Activated CD4-positive, alpha-beta T cell treated with anti-CD3 and anti-CD28 coated beads, Interleukin-2, amount 50 U/mL, for 16 hours (primary cell): ENCODE data around the gene SBNO2.

Source experiments
- DNase-seq: peaks from one replicate; pipeline ENCODE4 v3.0.0-alpha.2; 2020

Gene SBNO2

DNA sequence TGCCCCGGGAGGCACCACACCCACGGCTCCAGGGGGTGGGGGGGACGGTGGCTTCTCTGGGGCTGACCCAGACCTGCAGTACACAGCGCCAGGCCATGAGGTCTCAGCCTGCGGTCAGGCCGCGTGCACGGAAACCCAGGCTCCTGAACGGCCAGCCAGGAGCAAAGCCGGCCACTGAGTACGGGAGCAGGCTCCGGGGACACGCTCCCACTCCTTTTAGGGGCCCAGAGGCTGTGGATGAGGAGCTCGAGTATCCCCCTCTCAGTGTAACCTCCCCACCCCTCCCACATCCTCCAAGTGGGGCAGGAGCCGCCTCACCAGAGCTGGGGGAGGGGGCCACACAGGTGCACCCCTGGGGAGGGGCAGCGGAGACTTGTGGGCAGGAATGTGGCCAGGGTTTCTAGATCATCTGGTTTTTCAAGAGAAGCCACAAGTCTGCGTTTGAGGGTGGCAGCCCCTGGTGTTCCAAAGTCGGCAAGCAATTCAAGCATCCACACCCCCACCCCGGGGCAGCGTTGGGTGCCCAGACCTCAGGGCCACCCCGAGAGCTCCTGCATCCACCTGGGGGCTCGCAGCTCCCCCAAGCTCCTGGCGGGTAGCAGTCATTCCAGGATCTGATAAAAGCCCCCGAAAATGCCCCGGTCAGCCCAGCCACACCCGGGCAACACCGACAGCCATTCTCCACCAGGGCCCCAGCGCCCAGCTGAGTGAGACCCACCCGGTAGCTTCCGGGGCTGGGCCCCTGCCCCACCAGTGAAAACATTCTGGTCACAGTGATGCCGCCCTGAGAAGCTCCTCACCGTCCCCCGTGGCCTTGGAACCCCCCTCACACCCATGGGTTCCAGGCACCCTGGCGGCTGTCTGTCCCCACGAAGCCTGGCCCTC lies 6.1 kb downstream of the SBNO2 start:
- DNase-seq = no peak

DNA sequence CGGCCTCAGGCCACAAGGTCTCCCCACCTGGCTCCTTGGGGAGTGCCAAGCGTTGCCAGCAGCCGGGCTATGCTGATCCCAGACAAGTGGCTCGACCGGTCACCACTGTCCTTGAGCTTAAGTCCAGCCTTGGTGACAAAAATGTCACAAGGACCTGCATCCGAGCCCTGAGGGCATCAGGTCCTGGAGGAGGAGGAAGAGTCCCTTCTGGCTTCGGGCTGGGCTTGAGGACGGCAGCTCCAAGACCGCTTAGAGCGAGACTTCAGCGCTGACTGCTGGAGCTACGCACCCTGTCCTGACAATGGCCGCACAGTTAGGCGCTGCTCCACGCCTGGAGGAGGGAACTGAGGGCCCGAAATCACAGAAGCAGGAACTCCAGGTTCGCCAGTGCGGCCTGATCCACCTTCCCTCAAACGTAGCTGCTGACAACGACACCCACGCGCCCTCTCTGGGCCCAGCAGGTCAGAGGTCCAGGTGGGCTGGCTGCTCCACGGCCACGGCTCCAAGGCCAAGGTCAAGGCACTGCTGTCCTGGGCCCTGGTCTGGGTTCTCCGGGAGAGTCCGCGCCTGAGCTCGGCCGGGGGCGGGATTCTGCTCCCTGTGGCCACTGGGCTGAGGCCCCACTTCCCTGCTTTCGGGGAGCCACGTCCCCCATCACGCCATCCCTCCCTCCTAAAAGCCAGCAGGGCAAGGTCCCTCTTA lies 7.0 kb downstream of the SBNO2 start:
- no peak for DNase-seq

DNA sequence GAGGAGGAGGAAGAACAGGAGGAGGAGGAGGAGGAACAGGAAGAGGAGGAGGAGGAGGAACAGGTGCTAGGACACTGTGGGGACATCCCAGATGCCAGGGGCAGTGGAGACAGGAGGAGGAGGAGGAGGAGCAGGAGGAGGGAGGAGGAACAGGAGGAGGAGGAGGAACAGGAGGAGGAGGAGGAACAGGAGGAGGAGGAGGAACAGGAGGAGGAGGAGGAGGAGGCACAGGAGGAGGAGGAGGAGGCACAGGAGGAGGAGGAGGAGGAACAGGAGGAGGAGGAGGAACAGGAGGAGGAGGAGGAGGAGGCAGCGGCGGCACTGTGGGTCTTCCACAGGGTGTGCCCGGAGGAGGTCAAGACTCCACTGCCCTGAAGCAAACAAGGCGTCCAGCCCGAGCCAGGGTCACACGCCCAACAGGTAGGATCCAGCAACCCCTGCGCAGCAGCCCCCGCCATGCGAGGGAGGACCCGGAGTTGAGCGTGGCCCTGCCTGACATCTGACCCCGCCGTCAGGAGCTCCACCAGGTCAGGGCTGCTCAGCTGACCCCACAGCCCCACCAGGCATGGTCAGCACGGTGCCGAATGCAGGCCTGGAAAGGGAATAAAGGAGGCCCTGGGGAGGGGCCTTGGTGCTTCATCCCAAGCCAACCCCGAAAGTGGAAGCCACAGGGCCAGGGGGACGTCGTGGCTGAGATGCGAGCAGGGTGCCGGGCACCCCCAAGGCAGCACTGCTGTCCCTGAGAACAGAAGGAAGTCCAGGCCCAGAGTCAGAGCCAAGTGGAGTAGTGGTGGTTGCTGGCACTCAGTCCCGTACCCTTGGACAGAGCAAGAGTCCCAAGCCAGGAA lies 9.2 kb downstream of the SBNO2 start:
- no peak for DNase-seq

DNA sequence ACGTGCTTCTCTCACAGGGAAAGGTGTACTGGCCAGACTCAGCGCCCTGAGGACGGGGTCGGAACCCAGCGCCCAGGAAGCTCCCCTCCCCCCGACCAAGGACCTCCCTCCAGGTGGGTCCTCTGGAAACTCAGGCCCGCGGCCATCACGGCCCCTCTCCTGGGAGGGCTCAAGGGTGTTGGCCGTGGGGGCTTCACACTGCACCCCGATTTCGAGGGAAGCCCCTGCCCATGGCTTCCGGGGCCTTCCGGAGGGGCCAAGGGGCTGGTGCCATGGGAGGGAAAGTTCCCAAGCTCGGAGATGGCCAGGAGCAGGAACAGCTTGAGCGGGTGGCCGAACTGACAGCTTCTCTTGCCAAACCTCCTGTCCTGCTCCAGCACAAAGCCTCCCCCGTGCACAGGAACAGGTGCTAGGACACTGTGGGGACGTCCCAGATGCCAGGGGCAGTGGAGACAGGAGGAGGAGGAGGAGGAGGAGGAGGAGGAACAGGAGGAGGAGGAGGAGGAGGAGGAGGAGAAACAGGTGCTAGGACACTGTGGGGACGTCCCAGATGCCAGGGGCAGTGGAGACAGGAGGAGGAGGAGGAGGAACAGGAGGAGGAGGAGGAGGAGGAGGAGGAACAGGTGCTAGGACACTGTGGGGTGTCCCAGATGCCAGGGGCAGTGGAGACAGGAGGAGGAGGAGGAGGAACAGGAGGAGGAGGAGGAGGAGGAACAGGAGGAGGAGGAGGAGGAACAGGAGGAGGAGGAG lies 10.0 kb downstream of the SBNO2 start:
- DNase-seq = no peak

DNA sequence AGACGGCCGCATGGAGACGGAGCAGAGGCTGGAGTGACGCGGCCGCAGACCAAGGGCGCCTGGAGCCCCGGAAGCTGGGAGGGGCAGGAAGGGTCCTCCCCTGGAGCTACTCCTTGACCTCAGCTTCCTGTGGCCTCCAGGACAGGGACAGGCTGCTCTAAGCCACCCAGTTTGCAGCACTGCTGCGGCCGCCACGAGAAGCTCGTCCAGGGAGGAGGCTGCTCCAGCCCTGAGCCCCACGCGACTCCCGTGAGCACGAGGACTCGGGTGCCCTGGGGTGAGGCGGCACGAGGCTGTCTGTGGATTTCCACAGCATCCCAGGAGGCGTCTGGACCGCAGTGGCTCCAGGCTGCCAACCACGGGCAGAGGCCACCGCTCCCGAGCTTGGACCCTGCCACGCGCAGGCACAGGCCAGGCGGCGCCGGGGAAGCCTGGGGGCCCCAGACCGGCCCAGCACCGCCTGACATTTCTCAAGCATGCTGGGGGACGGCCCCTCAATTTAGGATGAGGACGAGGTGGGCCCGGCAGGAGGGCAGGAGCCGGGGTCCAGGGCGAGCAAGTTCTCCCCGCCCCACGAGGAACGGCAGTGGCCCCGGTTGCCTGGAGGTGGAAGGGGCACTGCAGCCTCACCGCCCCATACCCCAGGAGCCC lies 10.7 kb downstream of the SBNO2 start:
- no peak for DNase-seq

DNA sequence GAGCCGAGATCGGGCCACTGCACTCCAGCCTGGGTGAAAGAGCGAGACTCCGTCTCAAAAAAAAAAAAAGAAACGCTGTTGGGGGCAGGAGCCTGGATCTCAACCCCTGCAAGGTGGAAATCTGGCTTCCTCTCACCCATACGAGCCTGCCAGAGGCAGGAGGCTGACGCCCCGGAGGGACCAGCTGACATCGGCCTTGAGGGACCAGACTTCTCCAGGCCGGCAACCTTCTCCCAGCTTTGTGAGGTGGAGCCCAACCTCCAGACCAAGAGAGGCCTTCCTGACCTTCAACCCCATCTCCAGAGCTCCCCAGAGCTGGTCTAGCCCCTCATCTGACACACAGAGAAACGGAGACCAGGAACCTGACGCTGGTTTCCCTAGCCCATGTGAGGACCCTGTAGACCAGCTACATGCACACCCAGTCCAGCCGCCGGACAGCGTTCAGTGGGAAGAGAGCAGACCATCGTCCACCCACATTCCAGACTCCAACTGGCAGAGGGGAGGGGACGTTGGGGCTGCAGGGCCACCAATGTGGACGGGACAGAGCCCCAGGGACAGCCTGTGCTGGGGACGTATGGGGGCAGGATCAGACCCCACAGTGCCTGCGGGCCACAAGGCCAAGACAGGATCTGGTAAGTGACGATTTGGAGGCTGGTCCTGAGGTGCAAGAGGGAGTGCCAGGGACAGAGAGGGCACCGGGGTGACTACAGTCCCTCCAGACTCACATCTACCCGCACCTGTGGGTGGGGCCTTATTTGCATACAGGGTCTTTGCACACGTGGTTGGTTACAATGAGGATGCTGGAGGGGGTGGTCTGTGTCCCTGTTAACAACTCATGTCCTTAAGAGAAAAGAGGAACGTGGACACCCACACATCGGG lies 11.4 kb downstream of the SBNO2 start:
- DNase-seq = no peak

DNA sequence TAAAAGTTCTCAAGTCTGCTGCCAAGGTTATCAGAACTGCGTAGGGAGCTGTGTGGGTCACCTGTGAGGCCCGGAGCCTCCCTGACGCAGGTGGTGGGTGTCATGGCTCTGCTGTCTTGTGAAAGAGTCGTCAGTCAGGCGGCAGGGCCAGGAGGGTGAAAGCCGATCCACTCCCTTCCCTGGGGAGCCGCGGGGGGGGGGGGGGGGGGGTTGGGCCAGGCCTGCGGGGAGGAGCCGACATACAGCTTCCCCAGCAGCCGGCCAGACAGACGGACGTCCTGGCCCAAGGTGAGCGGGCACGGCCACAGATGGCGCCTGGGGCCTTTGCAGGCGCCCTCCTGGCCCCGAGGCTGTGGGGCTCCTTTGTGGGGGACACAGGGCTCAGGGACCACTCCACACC lies 12.4 kb downstream of the SBNO2 start:
- no peak for DNase-seq

DNA sequence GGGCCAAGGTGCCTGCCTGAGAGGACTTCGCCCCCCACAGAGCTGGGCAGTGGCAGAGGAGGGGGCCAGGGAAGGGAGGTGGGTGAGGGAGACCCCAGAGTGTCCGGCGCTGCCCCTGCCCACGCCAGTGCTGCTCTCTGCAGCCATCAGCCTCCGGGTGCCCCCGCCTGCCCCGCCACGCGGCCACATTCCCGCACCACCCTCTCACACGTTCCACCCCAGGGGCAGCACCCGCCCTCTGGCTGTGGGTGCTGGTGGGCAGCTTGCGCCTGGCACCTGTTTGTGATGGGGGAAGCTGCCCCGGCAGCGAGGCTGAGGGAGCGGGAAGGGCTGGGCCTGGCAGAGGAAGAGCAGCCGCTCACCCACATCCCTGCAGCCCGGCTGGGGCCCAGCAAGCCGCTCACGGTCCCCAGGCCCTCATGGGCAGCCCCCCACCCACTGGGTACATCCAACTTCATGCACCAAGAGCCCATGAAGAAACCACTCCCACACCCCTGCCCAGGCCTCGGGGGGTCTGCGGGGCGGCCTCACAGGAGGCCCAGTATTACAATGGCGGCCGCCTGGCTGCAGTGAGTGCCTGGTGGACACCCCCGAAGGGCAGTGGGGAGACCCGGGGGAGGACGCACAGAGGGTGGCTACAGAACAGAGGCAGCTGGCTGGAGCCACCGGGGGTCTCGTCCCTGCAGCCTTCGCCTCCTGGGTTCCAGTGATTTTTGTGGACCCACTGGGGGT lies 14.0 kb downstream of the SBNO2 start:
- DNase-seq = no peak

DNA sequence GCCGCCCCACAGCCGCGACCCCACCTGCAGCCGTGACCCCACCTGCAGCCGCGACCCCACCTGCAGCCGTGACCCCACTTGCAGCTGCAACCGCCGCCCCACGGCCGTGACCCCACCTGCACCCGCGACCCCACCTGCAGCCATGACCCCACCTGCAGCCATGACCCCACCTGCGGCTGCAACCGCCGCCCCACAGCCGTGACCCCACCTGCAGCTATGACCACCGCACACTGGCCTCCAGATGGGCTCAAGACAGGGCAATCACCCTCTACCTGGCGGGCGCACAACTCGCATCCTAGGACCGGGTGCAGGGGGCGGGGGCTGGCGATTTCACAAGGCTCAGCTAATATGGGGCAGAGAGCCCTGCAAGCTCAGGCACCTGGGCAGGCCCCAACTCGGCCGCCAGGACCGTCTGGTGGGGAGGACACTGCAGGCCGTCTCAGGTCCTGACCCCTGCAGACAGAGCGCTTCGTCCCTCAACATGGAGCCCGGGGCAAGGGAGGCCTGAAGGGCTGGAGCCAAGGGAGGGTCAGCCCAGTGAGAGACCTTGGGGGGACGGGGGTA lies 15.1 kb downstream of the SBNO2 start:
- no peak for DNase-seq

DNA sequence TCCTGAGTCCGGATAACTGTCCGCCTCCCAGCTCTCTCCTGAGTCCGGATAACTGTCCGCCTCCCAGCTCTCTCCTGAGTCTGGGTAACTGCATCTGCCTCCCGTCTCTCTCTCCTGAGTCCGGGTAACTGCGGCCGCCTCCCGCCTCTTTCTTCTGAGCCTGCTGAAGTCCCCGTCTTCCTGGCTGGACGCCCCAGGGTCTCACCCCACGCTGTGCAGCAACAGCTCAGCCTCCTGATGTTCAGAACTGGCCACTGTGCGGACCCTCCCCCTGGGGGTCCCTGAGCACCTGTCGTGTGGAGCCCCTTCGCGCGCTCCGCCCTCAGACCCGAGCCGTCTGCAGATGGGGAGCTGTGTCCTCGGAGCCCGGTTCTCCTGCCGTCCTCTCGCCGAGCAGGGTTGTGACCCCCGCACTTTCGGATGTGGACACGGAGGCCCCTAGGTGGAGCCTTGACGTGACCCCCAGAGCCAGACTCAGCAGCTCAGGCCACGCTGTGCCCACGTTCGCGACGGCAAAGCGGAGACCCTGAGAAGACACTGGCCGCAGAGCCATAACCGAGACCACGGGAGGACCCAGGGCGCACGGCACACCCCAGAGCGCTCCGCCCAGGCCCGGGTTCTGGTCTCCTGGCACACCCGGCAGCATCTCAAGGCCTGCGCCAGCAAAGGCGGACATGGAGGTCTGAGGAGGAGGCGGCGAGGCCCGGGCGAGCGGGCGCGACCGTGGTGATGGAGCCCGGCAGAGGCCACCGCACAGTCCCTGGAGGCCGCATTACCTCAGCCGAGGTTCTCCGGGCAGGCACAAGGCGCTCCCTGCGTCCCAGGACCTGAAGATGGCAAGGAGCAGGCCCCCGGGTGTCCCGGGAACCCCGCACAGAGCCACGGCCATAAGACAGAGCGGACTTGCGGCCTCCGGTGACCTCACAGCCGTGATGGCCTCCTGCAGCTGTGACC lies 15.9 kb downstream of the SBNO2 start:
- DNase-seq = no peak

DNA sequence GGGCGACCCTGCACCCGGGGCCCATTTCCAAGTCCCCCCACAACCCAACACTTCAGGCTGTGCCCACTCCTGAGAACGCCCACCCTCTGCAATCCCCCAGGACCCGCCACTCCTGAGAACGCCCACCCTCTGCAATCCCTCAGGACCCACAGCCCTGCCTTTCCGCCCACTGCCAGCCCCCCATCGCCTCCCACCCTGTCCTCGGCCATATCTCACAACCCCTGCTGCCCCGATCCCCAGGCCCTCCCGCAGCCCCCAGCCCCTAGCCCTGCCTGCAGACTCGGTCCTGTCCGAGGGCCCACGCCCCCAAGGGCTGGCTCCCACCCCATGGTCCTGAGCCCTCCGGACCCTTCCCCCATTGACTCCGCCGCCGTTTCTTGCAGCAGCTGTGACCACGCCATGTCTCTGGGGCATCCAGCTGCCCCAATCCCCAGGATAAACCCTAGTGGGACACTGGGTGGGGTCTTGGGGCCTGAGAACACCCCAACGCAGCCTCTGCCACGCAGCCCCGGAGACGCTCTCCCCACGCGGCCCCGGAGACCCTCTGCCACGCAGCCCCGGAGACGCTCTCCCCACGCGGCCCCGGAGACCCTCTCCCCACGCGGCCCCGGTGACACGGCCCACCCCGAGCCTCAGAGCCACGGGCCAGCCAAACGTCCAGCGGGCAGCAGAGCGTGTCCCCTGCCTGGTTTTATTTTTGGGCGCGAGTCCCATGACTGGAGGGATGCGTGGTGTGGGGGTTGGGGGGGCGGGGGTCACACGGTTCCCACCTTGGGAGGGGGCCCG lies 17.0 kb downstream of the SBNO2 start:
- no peak for DNase-seq

DNA sequence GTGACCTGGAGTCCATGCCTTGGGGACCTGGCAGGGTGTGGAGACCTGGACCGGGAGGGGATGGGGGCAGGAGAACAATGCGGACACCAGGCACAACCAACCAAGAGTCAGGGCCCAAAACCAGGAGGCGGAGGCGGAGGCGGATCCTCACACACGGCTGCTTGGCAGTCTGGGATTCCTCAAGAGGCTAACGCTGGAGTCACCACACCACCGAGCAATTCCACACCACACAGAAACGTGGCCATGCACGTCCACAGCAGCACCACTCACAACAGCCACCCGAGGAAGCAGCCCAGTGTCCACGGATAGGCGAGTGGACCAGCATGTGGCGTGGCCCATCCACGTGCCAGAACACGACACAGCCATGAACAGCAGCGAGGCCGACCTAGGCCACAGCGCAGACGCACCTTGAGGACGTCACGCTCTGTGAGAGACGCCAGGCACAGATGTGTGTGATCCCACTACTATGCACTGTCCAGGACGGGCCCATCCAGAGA lies 17.7 kb downstream of the SBNO2 start:
- DNase-seq = no peak

DNA sequence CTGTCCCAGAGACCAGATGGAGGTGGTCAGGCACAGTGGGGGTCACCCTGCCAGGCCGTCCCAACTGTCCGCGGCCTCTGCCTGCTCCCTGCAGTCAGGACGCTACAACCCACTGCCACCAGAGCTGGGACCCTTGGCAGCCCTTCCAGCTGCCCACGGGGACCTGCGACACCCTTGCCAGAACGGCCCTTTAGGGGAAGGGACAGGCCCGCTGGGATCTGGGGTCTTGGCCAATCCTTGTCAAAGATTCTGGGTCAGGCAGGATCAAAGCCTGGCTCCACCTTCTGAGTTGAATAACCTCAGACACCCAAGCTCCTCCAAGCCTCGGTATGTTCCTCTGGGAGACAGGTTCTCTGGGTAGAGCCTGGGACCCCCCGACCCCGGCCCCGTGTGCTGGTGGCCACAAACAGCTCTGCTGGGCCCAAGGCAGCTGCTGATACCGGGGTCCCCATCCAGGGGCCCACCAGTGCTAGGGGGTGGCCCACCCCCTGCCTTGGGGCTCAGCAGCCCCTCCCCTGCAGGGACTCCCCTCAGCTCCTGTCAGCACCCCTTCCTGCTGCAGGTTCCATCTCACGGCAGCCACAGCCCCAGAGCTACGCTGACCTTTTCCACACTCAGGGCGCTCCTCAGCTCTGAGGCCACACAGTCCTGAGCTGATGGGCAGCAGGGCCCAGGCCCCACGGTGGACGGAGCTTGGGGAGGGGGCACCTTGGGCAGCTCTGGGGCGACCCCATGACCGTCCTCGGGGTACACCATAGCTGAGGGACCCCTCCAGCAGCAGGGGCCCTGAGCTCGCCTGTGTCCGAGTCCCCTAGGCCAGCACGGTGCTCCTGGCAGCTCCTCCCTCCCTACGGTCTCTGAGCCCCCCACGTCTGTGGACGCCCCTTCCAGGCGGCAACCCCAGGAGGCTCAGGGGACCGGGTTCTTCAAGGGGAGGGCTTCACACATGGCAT lies 18.4 kb downstream of the SBNO2 start:
- no peak for DNase-seq

DNA sequence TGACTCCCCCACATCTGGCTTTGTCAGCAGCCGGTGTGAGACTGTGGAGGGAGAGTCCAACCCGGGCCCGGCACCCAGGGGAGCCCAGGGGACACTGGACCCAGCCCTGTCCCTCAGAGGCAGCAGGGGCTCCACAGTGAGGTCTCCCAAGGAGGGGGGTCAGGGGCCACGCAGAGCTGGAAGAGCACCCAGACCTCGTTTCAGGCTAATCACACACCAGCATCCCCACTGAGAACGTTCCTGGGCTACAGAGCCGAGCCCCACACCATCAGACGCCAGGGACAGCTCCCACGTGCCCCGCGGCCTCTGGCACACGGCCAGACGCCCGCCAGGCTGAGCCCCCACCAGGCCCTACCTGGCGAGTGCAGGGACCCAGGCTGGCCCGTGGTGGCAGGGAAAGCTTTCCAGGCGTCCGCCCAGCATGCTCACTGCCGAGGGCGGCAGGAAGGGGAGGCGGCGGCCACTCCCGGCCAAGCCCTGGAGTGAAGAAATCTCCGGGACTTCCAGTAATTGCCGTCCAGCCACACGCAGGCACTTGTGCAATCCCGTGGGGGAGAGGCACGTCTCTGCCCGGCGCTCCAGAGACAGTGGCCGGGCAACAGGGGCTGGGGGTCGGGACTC lies 19.2 kb downstream of the SBNO2 start:
- no peak for DNase-seq

DNA sequence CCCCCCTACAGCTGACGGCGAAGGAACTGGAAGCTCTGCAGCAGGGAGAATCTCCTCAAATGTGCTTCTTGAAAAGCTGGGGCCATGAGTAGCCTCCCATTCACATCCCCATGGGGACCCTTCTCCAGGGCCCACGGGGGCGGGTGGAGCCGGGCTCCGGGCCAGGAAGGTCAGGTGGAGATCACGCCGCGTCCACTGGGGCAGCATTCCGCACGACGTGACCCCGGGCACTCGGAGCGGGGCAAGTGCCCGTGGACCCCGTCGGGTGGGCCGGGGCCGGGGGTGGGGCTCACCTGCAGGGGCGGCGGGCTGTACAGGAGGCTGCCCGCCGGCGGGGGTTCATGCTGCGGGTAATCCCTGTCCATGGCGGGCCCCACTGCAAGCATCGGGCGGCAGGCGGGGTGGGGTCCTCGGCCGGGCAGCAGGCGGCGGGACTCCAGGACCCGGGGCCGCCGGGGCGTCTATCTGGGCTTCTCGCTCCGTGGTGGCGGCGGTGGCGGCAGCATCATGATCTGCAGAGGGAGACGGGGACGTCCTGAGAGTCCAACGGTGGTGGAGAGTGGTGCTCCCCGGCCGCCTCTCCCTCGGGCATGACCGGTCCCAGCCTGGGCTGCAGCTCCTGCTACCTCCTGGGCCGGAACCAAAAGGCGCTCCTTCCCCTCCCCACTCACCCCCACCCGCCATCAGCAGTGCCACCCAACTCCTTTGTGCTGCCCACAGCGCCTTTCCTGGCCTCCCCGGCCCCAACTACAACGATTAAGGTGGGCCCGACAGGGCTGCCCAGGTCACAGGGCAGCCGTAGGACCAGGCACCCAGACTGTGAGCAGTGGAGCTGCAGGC lies 20.0 kb downstream of the SBNO2 start:
- DNase-seq = no peak
